ENCODE measurements around the gene HOXA4. TPM values are rescaled to one million over a fixed set of nuclear protein-coding genes. Genes with fewer than 3 reads are reported as not detected.

HOXA4 gene
- total and polyA plus RNA-seq, 2 experiments from 2014 or later, result not detected

DNA sequence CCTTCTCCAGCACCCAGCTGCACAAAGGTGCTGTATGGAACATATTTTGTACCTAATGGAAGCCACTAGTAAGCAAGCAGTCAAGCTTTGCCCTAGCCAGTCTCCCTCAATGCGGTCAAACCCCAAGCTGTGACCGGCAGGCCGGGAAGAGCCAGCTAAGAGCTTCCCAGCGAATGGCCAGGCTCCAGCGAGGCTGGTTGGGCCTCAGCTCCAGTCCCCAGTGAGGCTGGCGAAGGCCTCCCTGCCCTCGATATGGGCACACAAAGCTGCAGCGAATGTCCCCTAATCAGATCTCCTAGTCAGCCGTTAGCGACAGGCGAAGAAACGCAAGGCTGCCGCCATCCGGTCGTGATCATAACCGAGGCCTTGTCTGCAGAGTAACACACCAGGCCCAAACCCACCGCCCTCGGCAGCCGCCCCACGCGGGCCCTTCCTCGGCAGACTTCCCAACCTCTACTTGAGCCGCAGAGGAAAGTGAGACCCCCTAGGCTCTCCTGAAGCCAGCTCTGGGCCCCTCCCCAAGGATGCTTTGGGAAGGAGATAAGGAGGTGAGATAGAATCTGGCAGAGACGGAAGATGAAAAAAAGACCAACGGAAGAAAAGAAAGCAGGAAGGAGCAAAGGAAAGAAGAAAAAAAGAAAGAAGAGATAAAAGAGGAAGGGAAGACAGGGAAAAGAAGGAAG is 37.8 kb upstream of the HOXA4 start:
- H3K4me2 ChIP-seq, result no peak overlapping the region
- peak; percentile 31 for DNase-seq (ENCODE audit: low spot score)
- peaks cover 99% of the 10 kb centered on the region for H3K27me3 Mint-ChIP-seq (ENCODE audit: insufficient read depth, low read depth, poor library complexity)

DNA sequence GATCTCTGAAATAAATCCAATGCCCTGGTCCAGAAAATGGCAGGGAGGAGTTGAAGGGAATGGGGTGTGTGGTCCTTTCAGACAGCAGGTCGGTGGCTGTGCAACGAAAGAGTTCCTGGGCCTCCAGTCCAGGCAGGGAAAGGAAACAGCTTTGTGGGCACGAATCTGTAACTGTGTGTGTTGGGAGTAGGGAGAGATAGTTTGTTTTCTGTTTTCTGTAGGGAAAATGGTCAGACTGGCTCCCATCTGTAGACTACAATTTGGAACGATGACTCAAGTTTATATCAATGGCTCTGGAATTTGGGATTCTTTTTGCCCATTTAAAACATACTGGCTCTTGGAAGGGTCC is 37.3 kb upstream of the HOXA4 start:
- Histone ChIP-seq H2AFZ (no peak overlapping the region), H3K36me3 (ENCODE audit: insufficient read depth) (no peaks in the 10 kb centered on the region; the same call in 1 of the 2 replicates), H3K4me3 (no peak overlapping the region), H3K27ac (ENCODE audit: low read depth) (no peak overlapping the region), H3K27me3 (ENCODE audit: insufficient read depth) (peaks cover 100% of the 10 kb centered on the region), H3K9me2 (ENCODE audit: insufficient read depth) (no peaks in the 10 kb centered on the region), H3K4me2 (no peak overlapping the region), H3F3A (replicated peaks; ENCODE audit: low read depth) (peaks cover 49% of the 10 kb centered on the region), H4K20me1 (replicated peaks; ENCODE audit: insufficient read depth) (peaks cover 51% of the 10 kb centered on the region), H3K4me1 (ENCODE audit: insufficient read depth) (peaks cover 10% of the 10 kb centered on the region), H3K79me2 (replicated peaks; ENCODE audit: insufficient read depth) (no peaks in the 10 kb centered on the region)
- Mint-ChIP-seq H3K27me3 (ENCODE audit: insufficient read depth, low read depth, poor library complexity) (peaks cover 100% of the 10 kb centered on the region), H3K36me3 (ENCODE audit: low read depth) (no peaks in the 10 kb centered on the region; the same call in 2 of the 3 replicates), H3K4me3 (no peak overlapping the region; the same call in 2 of the 3 replicates), H3K4me1 (peaks cover 17% of the 10 kb centered on the region), H3K9me3 (peaks cover 19% of the 10 kb centered on the region; the same call in 2 of the 3 replicates), H3K27ac (no peak overlapping the region)
- DNase-seq (ENCODE audit: low spot score) (no peak), ATAC-seq (no peak)
- peak; percentile 47 for TF ChIP-seq EZH2 (IDR thresholded peaks at IDR 0.05; ENCODE audit: low read depth, unreplicated experiment)
- no peak for TF ChIP-seq ZNF114 (CRISPR knock-in tag; IDR thresholded peaks at IDR 0.05)
- TF ChIP-seq REST (IDR thresholded peaks at IDR 0.05; ENCODE audit: unreplicated experiment), result no peak
- no peak for TF ChIP-seq STAT1 (IDR thresholded peaks at IDR 0.05; ENCODE audit: unreplicated experiment)
- TF ChIP-seq CREB1 (CRISPR knock-in tag; IDR thresholded peaks at IDR 0.05; ENCODE audit: low read depth), result no peak

More for the DNA sequence above, 37.8 kb upstream of the HOXA4 start:
- no peaks in the 10 kb centered on the region for H3K9me2 ChIP-seq (ENCODE audit: insufficient read depth)
- H2AFZ ChIP-seq, result no peak overlapping the region
- peak overlapping the region; percentile 16; the same call in 1 of the 3 replicates for H3K4me3 Mint-ChIP-seq
- peaks cover 19% of the 10 kb centered on the region; the same call in 2 of the 3 replicates for H3K9me3 Mint-ChIP-seq
- no peak for ATAC-seq
- H3K27ac Mint-ChIP-seq, result no peak overlapping the region
- H3F3A ChIP-seq (replicated peaks; ENCODE audit: low read depth), result peaks cover 49% of the 10 kb centered on the region
- peaks cover 100% of the 10 kb centered on the region for H3K27me3 ChIP-seq (ENCODE audit: insufficient read depth)
- no peaks in the 10 kb centered on the region; the same call in 1 of the 2 replicates for H3K36me3 ChIP-seq (ENCODE audit: insufficient read depth)
- H3K79me2 ChIP-seq (replicated peaks; ENCODE audit: insufficient read depth), result no peaks in the 10 kb centered on the region
- no peak overlapping the region for H3K4me3 ChIP-seq
- peaks cover 12% of the 10 kb centered on the region for H3K4me1 ChIP-seq (ENCODE audit: insufficient read depth)
- TF ChIP-seq ETS1 (IDR thresholded peaks at IDR 0.05), result no peak
- TF ChIP-seq EZH2 (IDR thresholded peaks at IDR 0.05; ENCODE audit: low read depth, unreplicated experiment), result peak; percentile 100
- peak; percentile 89 for TF ChIP-seq EZH2phosphoT487 (IDR thresholded peaks at IDR 0.05; ENCODE audit: unreplicated experiment)
- peak in 1 of 2 experiments; percentile 7; a peak in 1 of 4 replicates for TF ChIP-seq CTCF (conservative IDR thresholded peaks at IDR 0.05; ENCODE audit: low read depth in 2 of 2)
- H3K27ac ChIP-seq (ENCODE audit: low read depth), result no peak overlapping the region
- H4K20me1 ChIP-seq (replicated peaks; ENCODE audit: insufficient read depth), result peaks cover 47% of the 10 kb centered on the region
- H3K36me3 Mint-ChIP-seq (ENCODE audit: low read depth), result no peaks in the 10 kb centered on the region; the same call in 2 of the 3 replicates
- peaks cover 17% of the 10 kb centered on the region for H3K4me1 Mint-ChIP-seq

Data from GM23338 (cell line).